GM13977 (cell line): ENCODE results near the gene RNF222.

Experiments used
- DNase-seq: peaks from one replicate; pipeline ENCODE4 v3.0.0; 2012; ENCODE audit warnings: low spot score
- in situ Hi-C: fragments of 300-500 bp; cut with MboI; formaldehyde crosslinking; loops from one replicate; pipeline ENCODE4 v1.12.0; 2022; ENCODE audit warnings: low sequenced_read_pairs, low pct_unique_long_range_greater_than_20kb, mixed read lengths, inconsistent platforms; ENCODE audit not compliant: unreplicated experiment
- TF ChIP-seq, protein P1 (sequence below): IDR thresholded peaks from 2 replicates; pipeline ENCODE4 v1.5.1; 2012; ENCODE audit warnings: mild to moderate bottlenecking, control low read depth; ENCODE audit not compliant: insufficient read depth; ENCODE audit errors: extremely low read depth, missing control alignments

Gene RNF222

DNA sequence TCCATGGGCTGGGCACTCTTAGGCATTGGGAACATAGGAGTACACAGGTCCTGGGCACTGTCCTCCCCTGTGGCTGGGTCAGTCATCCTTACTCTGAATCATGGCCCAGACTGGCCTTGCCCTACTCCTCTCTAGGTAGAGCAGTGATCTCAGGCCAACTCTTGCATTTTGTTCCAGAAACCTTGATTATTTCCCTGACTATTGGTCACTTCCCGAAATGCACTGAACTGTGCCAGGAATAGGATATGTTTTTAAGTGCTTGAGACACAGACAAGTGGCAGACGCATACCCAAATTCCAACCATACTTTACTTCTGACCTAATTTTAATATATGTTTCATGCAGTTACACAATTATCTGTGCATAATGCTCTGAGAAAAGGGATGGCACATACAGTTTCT is 31.4 kb downstream of the RNF222 start:
- no peak for DNase-seq
- in situ Hi-C loops: no loop called here
- TF ChIP-seq, protein P1, sequence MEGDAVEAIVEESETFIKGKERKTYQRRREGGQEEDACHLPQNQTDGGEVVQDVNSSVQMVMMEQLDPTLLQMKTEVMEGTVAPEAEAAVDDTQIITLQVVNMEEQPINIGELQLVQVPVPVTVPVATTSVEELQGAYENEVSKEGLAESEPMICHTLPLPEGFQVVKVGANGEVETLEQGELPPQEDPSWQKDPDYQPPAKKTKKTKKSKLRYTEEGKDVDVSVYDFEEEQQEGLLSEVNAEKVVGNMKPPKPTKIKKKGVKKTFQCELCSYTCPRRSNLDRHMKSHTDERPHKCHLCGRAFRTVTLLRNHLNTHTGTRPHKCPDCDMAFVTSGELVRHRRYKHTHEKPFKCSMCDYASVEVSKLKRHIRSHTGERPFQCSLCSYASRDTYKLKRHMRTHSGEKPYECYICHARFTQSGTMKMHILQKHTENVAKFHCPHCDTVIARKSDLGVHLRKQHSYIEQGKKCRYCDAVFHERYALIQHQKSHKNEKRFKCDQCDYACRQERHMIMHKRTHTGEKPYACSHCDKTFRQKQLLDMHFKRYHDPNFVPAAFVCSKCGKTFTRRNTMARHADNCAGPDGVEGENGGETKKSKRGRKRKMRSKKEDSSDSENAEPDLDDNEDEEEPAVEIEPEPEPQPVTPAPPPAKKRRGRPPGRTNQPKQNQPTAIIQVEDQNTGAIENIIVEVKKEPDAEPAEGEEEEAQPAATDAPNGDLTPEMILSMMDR: no peak

DNA sequence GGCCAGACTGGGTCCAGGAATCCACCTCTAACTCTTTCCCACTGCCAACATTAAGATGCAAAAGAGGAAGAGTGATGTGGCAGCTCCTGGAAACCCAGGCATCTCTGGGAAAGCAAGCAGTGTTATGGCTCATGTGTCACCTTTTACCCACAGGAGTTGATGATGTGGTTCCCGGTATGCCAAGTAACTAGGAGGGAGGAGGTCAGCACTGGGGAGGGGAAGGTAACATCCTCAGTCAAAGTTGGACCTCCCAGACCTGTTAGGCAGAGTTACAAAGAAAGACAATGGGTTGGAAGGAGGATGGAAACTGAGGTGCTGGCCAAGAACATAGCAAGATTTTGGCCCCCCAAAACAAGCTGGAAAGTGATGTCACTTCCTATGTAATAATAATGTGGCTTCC is 32.5 kb downstream of the RNF222 start:
- in situ Hi-C loops: no loop called here
- no peak for DNase-seq
- TF ChIP-seq, protein P1: no peak

GRCh38 chr17:8362651-8363332 is 34.8 kb downstream of the RNF222 start:
- in situ Hi-C loops: no loop called here
- TF ChIP-seq, protein P1: no peak

GRCh38 chr17:8360751-8361150 is 36.9 kb downstream of the RNF222 start:
- in situ Hi-C loops: no loop called here
- TF ChIP-seq, protein P1: no peak
- DNase-seq: no peak

More at GRCh38 chr17:8362651-8363332, 34.8 kb downstream of the RNF222 start:
- no peak for DNase-seq

- DNase-seq: no peak
- in situ Hi-C loops: no loop called here
- TF ChIP-seq, protein P1: no peak
Observed at GRCh38 chr17:8360260-8360659, 37.4 kb downstream of the RNF222 start.

GRCh38 chr17:8359769-8360168 is 37.9 kb downstream of the RNF222 start:
- in situ Hi-C loops: no loop called here
- no peak for DNase-seq
- TF ChIP-seq, protein P1: no peak

DNA sequence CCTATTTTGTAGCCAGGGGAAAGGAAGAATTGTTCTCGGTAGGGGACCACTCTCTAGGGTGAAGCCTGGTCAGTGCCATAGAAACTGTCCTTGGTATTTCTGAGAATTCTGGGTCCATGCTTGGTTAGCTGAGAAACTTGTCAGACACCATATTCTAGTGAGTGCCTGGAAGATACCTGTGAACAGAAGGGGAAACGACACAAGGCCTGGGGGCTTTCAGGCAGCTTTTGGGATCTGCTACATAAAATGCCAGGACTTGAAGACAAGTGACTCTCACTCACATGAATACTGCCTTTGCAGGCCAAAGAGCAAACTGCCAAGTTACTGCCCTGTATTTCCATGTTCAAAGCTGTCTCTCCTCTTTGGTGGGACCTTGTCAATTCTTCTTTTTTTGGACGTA is 39.7 kb downstream of the RNF222 start:
- TF ChIP-seq, protein P1: no peak
- no peak for DNase-seq
- in situ Hi-C loops: no loop called here
